Stimulated activated CD8-positive, alpha-beta memory T cell treated with anti-CD3 and anti-CD28 coated beads, Interleukin-7, amount 100 ng/mL, for 24 hours (primary cell): ENCODE measurements around the gene GAB2.
"Not testable (repeated sequence)": the region's sequence is repeated elsewhere in the genome, so short reads cannot be mapped to it uniquely, and the experiment has no call there.

Source experiments
- DNase-seq: peaks from one replicate; pipeline ENCODE4 v3.0.0-alpha.2; 2020; ENCODE audit warnings: low read depth

The GAB2 gene

DNA sequence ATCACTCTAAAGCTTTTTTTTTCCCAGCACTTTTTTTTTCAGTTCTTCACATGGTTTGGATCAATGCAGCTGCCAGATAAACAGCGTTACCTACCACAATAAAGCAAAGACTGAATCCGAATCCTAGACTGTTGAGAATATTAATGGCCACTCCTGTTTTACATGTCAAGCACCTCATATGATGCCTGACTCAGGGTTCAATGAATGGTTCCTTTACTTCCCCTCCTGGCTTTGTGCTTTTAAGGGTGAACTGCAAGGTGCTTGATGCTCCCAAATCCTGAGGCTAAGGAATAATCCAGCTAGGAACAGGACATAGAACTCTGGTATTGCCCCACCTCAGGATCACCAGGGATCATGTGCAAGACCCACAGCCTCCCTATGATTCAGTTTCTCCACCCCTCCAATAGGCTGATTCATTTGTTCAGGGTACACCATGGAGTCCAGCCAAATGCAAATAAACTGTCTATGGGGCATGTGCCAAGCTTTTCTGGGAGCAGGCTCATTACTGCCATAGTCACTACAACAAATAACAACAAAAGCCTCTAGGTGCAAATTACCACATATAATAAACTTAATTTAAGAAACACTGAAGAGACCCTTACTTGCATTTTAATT, 104.3 kb downstream of the GAB2 start:
- DNase-seq: no peak

DNA sequence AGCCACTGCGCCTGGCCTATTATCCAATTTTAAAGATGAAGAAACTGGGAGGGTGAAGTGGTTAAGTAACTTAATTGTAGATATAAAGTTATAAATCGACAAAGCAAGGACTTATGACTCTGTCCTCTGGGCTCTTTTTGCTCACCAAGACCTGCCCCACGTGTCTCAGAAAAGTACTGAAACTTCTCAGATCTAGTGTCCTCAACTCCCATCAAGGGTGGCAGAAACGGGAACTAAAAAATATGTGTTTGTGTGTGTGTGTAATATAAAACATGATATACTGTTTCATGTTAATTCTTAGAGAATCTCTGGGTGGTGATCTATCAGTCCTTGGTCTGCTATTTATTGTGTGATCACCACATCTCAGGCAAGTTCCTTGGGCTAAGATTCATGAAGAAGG, 104.9 kb downstream of the GAB2 start:
- no peak for DNase-seq

DNA sequence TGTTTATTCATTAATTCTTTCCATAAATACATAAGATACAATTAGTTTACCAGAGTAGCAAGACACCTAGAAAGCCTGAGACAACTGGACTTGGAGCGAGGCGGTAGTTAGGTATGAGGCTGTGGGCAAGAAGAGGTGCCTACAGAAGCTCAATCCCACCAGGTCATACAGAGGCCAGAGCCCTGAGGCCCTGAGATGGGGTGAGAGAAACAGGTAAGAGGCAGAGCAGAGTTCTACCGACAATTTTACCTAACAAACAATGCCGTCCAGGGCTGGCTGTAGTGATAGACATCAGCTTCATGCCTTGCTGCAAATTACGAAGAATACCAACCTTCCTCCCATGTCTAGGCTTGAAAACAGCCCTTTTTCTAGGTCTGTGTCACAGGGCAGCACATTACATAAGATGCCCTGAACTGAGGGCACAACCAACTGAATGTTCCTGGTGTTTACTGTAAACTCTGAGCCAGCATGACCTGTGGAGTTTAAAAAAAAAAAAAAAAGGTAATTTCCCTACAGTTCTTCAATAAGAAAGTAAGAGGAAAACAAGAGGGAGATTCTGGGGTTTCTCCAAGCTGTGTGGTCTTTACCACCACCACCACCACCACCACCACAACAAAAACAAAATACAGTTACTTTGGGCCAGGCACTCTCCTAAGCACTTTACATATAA, 105.8 kb downstream of the GAB2 start:
- DNase-seq: no peak

DNA sequence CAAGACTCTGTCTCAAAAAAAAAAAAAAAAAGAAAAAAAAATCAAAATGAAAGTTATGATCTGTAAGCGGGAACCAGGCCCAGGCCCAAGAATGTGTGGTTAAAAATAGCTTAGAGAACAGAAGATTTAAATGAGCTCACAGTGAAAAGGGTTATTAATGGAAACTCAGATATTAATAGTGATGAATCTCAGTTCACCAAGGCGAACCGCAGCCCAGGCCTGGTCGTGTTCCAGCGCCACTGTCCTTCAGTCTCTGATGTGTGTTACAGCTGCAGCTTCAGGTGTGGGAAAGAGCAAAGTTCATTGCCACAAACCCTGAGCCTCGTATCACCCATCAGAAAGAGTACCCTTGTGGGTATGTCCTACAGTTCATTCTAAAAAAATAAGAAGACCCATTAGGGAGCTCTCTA, 107.1 kb downstream of the GAB2 start:
- no peak for DNase-seq

DNA sequence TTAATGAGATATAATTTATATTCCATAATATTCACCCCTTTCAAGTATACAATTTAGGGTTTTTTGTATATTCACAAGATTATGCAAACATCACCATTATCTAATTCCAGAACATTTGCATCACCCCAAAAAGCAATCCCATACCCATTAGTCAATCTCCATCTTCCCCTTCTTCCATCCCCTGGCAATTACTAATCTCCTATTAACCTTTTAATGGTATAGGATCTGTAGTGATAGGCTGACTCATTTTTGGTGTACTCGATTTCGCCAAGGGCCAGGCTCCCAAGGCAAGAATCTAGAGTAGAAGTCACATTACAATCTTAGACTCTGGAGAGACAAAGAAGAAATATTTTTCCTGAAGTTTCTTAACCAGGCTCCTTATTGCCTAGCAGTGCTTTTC, 113.4 kb downstream of the GAB2 start:
- no peak for DNase-seq

DNA sequence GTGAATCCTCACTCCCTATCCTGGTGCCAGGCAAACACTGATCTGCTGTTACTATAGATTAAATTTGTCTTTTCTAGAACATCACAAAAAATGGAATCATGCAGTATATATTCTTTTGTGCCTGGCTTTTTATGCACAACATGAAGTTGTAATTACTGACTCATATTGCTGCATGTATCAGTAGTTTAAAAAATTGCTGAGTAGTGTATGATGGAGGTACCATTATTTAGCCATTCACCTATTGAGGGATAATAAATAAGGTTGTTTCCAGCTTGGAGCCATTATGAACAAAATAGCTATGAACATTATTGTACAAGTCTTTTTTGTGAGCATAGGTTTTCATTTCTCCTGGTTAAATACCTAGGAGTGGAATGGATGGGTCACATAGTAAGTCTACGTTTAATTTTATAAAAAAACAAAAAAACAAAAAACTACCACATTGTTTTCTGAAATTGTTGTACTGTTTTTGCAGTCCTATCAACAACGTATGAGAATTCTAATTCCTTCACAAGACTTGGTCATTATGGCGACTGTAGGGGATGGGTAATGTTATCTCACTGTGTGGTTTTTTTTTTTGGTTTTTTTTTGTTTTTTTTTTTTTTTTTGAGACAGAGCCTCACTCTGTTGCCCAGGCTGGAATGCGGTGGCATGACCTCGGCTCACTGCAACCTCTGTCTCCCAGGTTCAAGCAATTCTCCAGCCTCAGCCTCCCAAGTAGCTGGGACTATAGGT, 117.3 kb downstream of the GAB2 start:
- no peak for DNase-seq

DNA sequence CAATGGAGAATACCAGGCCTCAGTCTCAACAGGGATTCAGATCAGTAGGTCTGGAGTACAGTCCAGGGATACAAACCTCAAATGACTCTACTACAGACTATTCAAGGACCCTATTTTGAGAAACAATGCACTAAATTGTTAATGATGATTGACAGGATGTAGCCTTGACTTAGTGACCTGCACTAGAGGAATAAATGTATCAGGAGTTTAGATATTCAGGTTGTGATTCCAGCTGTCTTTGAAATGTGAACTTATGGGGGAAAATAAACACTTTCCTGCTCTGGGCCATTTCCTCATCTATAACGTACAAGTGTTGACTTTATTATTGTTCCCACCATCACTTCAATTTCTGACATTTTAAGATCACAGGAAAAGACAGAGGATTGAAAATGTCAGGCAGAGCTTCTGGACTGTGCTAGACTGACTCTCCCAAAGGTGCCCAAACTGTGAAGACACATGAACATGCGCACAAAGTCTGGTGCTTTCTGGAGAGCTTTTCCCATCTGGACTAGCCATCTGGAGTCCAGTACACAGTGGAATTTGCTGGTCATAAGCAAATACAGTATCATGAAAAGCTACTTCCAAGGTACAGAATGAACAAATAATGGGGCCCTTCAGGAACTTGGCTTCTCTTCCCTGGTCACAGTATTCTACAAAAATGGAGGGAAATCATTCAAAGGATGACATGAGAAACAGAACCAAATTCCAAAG, 118.5 kb downstream of the GAB2 start:
- no peak for DNase-seq

DNA sequence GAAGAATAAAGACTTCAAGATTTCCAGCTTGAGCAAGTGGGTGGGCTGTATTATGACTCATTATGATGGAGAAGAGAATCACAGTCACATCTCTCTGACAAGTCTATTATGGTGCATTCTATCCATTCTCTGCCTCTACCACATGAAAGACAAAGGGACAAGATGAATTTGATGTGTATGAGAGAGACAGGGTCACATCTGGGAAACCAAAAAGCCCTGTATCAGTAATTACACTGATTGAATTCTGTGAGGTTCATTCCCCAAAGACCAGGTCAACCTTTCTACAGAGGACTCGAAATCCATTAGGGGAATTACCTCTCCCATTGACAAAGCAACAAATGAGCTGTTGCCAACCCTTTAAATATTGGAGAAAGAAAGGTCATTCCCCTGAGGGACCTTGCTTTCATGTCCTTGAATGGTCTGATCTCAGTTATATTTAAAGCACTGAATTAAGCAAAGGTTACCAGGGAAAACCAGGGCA, 119.3 kb downstream of the GAB2 start:
- no peak for DNase-seq

DNA sequence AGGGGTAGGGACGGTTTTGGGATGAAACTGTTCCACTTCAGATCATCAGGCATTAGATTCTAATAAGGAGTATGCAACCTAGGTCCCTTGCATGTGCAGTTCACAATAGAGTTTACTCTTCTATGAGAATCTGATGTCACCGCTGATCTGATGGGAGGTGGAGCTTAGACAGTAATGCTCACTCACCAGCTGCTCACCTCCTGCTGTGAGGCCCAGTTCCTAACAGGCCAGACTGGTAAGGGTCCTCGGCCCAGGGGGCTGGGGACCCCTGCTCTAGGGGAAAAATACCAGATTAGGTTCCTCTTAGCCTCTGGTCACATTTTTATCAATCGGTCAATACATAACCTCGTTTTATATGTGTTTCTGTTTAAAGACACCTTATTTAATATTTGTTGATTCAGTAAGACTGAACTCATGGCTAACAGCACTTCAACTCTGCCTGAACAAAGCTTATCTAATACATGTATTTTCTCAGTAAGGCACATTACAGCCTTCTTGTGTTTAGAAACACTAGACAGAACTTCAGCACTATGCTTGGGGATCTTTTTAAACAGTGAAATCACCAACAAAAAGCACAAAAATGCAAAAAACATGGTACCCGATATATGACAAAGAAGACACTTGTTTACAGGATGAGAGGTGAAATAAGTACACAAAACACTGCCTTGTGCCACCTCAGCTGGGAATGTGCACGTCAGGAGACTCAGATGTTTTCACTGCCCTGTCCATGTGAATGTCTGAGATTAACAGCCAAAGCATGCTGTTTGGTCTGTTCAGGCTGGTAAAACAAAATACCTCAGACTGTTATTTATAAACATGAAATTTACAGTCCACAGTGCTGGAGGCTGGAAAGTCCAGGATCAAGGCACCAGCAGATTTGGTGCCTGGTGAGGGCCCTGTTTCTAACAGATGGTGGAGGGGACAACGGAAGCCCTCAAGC, 121.4 kb downstream of the GAB2 start:
- no peak for DNase-seq

DNA sequence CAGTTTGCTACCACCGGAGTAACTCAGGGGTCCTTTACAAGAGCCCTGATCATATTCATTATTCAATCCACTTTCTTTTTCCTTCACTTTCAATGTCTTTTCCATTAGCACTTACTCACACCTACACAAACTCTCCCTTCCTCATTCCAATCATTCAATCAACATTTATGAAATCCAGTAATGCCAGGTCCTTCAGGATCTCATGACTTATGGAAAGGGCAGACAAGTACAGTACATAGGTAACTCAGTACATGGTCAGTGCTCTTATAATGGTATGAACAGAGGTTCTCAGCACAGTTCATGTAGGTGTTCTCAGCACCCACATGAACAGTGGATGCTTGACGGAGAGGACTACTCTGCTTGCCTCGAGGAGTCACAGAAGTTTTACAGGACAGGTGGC, 122.3 kb downstream of the GAB2 start:
- DNase-seq: no peak

DNA sequence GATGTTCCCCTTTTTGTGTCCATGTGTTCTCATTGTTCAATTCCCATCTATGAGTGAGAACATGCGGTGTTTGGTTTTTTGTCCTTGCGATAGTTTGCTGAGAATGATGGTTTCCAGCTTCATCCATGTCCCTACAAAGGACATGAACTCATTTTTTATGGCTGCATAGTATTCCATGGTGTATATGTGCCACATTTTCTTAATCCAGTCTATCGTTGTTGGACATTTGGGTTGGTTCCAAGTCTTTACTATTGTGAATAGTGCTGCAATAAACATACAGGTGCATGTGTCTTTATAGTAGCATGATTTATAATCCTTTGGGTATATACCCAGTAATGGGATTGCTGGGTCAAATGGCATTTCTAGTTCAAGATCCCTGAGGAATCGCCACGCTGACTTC, 123.5 kb downstream of the GAB2 start:
- not testable (repeated sequence) for DNase-seq

DNA sequence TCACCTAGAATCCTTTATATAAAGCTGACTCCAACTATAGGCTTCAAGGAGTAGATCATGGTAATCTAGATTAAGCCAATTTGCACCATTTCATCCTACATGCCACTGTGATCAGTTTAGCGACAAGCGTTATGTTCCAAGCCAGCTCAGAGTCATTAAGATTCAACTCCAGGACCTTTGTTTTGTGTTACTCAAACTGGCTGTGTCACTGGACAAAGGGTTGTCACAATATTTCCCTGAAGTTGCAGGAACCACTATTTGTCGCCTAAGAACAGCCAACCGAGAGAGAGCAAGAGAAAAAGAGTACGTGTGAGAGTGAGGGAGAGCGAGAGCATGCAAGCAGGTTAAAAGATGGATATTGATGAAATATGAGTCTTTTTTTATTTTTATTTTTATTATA, 124.1 kb downstream of the GAB2 start:
- no peak for DNase-seq

DNA sequence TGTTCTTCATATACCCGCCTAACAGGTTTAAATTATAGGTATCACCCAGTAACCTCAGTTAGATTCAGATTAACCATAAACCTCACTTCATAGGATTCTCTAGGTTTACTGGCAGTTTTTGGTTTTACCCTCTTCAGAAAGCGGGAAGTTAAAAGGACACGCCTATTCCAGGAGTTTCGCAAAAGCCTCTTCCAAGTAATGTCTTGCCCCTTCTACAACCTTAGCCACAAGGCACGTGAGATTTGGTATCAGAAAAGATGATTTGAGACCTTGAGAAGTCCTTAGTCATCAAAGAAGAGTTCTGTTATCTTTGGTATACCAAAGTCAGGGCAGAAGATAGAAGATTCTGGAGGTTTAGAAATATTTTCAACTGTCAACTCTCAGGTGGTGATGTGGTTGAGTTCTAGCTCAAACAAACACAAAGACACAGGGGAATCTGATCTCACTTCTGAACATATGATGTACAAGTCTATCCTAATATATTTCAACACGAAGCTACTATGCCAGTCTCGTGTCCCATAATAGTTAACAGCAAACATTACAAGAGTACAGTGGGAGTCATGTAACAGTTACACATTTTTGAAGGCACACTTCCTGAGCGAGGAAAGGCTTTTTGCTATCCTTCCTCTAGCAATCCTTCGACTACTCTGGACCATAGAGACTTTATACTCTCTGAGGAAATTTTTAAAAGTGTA, 125.4 kb downstream of the GAB2 start:
- no peak for DNase-seq

DNA sequence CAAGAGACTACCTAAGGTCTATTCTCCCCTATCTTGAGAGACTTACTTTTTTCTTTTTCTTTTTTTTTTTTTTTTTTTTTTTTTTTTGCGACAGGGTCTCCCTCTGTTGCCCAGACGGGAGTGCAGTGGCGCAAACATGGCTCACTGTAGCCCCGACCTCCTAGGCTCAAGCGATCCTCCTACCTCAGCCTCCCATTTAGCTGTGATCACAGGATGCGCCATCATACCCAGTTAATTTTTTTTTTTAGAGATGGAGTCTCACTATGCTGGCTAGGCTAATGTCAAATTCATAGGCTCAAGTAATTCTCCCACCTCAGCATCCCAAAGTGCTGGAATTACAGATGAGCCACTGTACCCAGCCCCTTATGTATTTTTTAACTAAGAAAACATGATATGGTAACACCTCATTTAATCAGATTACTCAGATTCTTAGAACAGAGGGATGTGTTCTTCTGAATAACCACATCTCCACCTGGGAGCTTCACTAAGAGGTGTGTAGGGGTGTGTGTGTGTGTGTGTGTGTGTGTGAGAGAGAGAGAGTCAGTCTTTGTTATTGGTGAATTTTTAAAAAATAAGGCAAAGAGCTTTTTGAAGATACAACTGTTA, 126.0 kb downstream of the GAB2 start:
- DNase-seq: no peak

DNA sequence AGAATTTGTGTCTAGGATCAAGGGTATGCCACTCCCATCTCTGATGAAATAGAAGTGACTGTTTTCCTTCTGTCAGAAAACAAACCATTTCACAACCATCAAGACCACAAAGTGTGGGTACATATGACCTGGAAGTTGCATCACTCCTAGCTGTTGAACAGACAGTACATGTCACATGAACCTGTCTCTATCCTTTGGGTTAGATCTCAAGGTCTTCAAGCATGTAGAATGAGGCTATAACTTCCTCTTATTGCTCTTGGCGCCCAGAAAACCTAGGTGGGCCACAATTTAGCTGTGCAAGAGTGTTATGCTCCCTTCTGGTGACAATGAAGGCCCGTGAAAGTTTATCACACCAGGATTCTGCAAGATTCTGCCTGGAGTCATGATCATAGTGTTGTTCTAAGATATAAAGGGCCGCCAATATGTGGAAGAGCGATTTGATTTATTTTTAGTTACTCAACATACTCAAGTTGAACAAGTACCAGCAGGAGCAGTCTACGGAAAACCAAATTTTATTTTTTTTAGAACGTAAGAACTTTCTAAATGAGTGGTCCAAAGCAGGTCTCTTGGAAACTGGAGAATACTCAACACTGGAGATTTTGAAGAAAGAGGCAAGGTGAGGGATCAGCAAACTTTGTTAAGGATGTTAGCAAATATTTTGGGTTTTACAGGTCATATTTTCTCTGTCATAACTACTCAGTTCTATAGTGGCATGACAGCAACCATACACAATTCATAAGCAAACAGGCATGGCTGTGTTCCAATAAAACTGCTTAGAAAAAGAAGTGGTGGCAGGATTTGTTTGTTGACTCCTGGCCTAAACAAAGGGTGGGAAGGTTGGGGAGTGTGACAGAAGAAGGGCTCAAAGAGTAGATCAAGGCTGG, 127.1 kb downstream of the GAB2 start:
- DNase-seq: no peak

DNA sequence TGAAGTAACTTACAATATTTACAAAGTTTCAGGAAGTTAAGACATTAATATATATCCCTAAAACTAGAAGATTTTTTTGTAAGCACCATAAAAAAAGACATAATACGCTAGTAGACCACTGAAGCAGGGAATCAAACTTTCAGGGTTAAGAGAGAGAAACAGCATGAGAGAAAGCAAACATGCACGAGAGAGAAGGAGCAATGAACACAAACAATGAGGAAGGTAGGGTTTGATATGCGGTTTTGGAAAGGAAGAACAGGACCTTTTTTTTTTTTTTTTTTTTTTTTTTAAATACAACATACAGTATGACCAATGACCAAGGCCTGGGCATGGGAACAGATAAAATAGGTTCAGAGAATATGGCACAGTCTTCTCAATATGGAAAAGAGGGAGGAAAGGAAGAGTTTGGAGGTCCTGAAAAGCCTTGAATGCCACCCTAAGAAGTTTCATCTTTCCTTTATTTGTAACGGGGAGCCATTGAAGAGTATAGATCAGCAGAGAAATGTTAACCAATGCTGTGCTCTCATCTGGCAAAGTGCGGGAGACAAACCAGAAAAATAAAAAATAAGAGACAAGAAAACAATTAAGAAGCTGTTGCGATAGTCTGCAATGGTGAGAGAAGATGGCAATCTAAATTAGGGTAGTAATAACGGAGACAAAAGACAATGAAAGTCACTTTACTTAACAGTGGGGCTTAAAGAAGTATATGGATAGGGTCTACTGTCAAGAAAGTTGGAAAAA, 127.9 kb downstream of the GAB2 start:
- no peak for DNase-seq

DNA sequence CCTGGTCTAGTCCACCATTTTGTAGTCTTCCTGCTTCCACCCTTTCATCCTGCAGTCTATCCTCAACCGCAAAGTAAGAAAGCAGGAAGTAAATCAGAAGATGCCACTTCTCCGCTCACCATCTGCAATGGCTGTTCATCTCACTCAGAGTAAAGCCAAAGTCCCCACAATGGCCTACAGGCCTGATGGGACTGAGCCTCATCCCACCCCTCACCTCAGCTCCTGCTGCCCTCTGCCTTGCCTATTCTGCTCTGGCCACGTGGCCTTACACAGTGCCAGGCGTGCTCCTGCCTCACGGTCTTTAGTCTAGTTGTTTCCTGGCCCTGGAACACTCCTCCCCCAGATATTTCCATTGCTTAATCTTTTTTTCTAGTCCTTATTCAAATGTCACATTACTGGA, 133.4 kb downstream of the GAB2 start:
- DNase-seq: no peak

DNA sequence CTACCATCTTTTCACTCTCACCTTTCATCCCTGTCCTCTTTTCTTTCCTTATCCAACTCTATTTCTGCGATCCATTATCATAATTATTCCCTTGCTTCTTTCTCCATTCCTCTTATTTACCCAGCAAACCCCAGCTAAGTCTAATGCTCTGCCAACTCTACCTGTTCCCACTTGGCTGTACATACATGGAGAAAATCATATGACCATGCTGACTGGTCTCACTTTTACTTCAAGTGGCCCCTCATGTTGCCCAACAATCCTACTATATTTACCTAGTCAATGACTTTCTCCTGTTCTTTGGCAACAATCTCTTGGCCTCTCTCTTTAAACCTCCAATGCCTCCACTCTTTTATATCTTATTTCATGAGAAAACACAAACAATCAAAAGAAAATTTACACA, 134.8 kb downstream of the GAB2 start:
- DNase-seq: no peak

DNA sequence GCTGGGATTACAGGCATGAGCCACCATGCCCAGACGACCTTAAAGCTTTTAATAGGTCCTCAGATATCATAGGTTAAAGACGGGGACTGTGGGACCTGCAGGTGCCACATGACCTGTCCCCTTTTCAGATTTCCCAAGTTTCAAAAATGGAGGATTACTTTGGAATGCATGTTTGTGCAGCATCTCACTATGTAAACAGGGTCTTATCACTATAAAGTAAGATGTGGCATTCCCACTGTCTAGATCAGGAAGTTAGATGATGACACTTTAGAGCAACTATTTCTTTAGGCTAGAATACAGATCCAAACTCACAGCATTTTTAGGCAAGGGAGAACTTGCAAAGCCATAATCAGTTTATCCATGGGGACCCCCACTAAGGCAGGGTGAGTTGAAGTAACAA, 136.1 kb downstream of the GAB2 start:
- DNase-seq: no peak
